K562 (cell line): Measurements from ENCODE around the gene ADARB2. TPM values are rescaled to one million over a fixed set of nuclear protein-coding genes. Genes with fewer than 3 reads are reported as not detected.

Experiments
- BCOR ChIP-seq: fragments of 450-650 bp; IDR thresholded peaks from 2 replicates; pipeline ENCODE4 v1.6.1; 2016
- CEBPG ChIP-seq, 3 experiments: fragments of 200-800 bp in 1 of 3; sonication (Bioruptor generic) in 1 of 3; sonication (generic) in 1 of 3; formaldehyde crosslinking in 1 of 3; IDR thresholded peaks in 2 of 3; conservative IDR thresholded peaks in 1 of 3; 2 replicates each; pipeline versions ENCODE4 v1.6.1 to v1.8.0; 2016 to 2022; ENCODE audit warnings: missing compliant biosample characterization in 2 of 3, missing genetic modification characterization in 2 of 3, mild to moderate bottlenecking in 1 of 3, missing genetic modification reagents in 1 of 3
- CEBPZ ChIP-seq: fragments of 150-350 bp; IDR thresholded peaks from 2 replicates; pipeline ENCODE4 v1.6.1; 2014; ENCODE audit warnings: low read depth, mild to moderate bottlenecking, low read length, borderline replicate concordance
- GABPB2 ChIP-seq: fragments of 250-450 bp; sonication (Bioruptor Pico); conservative IDR thresholded peaks from 2 replicates; pipeline ENCODE4 v1.5.1; 2021; ENCODE audit warnings: mild to moderate bottlenecking
- MIER1 ChIP-seq: fragments of 450-650 bp; IDR thresholded peaks from 2 replicates; pipeline ENCODE4 v1.6.1; 2016; ENCODE audit warnings: antibody characterized with exemption, mild to moderate bottlenecking, low read depth
- NRF1 ChIP-seq, 2 experiments: fragments of 450-650 bp; IDR thresholded peaks in 1 of 2; conservative IDR thresholded peaks in 1 of 2; 2 replicates each; pipeline ENCODE4 v1.6.1; 2014; ENCODE audit warnings: mild to moderate bottlenecking in 2 of 2
- ZNF609 ChIP-seq: sonication (generic); formaldehyde crosslinking; IDR thresholded peaks from 2 replicates; pipeline ENCODE4 v1.8.1; 2023; ENCODE audit warnings: missing genetic modification reagents, mild to moderate bottlenecking, borderline replicate concordance
- polyA plus RNA-seq, 8 experiments: library from polyadenylated mRNA; depleted of rRNA in 4 of 8; stranded (reverse) in 5 of 8; unstranded in 3 of 8; fragments of >200 nt; fragmentation: Nextera tagmentation in 2 of 8; fragmentation: Illumina TruSeq in 1 of 8; extraction: Ambion mirVana in 2 of 8; extraction: Trizol in 1 of 8; gene quantifications; 2 replicates each; pipeline versions ENCODE4 v1.2.1 to v1.2.3, GENCODE V29; 2011 to 2014; ENCODE audit warnings: inconsistent platforms in 1 of 8, missing spikeins in 1 of 8
- total RNA-seq, 7 experiments: library from RNA; depleted of rRNA in 6 of 7; stranded (reverse); fragments of >200 nt in 6 of 7; fragmentation: Illumina TruSeq in 2 of 7; extraction: Trizol in 2 of 7; gene quantifications; 2 replicates each; pipeline versions ENCODE4 v1.2.1 to v1.2.3, GENCODE V29; 2011 to 2021; ENCODE audit warnings: low replicate concordance in 1 of 7

The ADARB2 gene
- total and polyA plus RNA-seq, 9 of the 15 experiments (the other 6 are each of a cell fraction or from before 2014, with no cell fraction given): not detected

DNA sequence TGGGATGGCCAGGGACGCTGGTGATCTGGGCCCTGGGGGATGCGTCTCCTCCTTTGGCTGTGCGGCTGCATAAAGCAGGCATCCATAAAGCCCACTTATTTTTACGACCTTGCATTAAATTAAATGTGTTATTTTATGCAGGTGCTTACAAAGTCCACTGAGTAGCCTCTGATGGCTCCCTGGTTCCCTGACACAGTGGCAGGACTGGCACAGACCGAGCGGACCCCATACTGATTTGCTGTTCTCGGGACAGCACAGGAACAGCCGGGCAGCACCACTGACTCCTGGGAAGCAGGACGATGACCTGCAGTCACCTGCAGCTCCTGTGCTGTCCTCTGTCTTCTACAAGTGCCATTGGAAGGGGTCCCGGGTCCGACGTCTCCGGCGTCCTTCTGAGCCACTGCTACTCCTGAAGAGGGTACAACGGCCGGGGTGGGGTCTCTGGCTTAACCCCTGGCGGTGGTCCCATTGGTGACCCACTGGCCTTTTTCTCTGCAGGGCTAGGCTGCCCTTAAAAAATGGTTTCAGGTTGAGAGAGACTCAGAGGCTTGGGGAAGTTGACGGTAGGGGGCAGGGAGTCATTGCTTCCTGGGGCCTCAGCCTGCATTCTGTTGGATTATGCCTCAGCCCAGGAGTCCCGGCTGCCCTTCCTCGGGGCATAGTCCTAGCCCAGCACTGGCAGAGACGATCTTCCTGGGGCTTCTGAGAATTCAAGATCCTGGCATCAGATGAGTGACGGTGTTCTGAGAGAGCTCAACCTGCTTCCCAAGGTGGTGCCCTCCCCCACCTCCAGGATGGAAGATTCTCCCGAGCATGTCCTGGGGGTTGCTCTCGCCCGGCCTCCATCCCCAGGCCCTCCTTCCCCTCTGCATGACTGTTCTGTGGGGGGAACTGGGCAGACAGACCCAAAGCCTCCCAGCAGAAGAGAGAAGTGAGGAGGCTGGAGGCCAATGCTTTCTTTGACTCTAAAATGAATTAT is 330.1 kb downstream of the ADARB2 start (continued):
- no peak for TF ChIP-seq NRF1 (conservative IDR thresholded peaks at IDR 0.05 in 1 of 2, IDR thresholded peaks at IDR 0.05 in 1 of 2)
- no peak for TF ChIP-seq CEBPZ
- no peak for TF ChIP-seq BCOR
- TF ChIP-seq GABPB2 (CRISPR knock-in tag): no peak
- no peak for TF ChIP-seq CEBPG (CRISPR knock-in tag; IDR thresholded peaks at IDR 0.05)
- no peak for TF ChIP-seq CEBPG (tag; conservative IDR thresholded peaks at IDR 0.05 in 1 of 2, IDR thresholded peaks at IDR 0.05 in 1 of 2)
- no peak for TF ChIP-seq ZNF609 (CRISPR knock-in tag)
- no peak for TF ChIP-seq MIER1
